Measurements from ENCODE around the gene MFSD8. TPM values are rescaled to one million over a fixed set of nuclear protein-coding genes. Genes with fewer than 3 reads are reported as not detected.

The MFSD8 gene, protein sequence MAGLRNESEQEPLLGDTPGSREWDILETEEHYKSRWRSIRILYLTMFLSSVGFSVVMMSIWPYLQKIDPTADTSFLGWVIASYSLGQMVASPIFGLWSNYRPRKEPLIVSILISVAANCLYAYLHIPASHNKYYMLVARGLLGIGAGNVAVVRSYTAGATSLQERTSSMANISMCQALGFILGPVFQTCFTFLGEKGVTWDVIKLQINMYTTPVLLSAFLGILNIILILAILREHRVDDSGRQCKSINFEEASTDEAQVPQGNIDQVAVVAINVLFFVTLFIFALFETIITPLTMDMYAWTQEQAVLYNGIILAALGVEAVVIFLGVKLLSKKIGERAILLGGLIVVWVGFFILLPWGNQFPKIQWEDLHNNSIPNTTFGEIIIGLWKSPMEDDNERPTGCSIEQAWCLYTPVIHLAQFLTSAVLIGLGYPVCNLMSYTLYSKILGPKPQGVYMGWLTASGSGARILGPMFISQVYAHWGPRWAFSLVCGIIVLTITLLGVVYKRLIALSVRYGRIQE
- total RNA-seq (2022; extraction: Qiagen RNA extraction; ENCODE audit: low read depth): 9.4 to 17.9 TPM (median 13.2 TPM) in 5 replicates

DNA sequence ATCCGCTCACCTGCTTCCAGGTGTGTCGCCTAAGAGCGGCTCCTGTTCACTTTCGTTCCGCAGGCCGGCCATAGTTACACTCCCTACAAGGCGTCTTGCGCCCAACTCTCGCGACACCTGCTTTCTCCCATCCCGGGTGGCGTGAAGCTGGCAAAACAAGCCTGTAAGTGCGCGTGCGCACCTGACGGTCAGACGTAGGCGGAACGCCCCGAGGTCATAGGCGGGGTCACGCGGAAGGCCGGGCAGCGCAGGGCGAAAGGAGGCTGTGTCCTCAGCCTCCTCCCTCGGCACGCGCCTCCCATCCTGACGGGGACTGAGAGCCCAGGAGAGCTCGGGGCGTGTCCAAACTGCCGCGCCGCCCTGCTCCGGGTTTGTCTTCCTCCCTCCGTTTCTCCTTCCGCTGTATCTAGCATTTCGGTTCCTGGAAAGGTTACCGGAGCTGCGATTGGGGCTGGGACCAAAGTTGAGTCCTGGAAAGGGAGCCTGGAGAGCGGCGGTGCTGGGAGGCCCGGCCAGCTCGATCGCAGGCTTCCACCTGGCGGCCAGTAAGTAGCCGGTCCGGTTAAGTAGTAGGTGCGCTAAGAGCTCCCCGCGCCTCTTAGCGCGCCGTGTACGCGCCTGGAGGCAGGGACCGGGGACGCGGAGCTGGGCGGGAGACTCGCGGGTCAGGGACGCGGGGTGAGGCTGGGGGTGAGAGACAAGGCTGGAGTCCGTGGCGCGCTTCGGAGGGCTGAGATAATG, at the start of gene MFSD8, which contains the start of gene ABHD18:
TSS of gene MFSD8 (minus strand) at position 112 of the 741 bp plus-strand sequence. CDS start at position 72, 40 bp downstream.
TSS of gene ABHD18 (plus strand) at position 345 of the 741 bp plus-strand sequence. CDS start 17,550 bp downstream, outside the sequence.

DNA sequence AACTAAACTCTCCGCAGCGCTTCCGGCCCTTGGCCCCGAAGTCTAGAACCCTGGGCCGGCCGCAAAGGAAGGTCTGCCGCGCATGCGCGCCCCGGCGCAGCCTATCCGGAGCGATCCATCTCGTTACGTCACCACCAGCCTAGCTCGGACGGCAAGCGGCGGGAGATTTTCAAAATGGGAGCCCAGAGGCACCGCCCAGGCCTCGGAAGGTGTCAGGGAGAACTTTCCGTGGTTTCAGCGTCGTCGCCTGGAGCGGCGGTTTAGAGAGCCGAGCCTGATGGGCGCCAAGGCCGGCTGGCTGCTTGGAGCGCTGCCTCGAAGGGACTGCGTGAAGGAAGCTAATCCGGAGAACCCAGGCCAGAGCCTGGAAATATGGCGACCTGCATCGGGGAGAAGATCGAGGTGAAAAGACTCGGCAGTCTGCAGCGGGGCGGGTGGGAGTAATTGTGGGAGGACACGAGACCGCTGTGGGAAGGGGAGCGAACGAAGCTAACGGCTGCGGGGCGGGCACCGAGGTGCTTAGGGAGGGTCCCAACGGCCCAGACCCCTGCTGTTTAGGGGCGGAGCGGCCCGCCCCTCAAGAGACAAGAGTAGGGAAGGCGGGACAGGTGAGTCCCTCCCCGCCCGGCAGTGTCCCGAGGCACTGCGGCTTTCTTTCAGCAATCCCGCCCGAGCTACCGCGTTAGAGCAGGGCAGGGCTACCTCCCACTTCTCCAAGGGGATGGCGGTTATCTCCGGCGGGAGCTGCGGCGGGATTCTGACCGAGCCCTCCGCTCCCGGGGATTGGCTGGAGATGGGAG, 84.0 kb downstream of the MFSD8 start, which contains the start of gene PLK4:
TSS of gene PLK4 (plus strand) at position 131 of the 800 bp plus-strand sequence. CDS start at position 373, 242 bp downstream.

Other genes starting within 250 kb of the MFSD8 start
- gene SLC25A31, start 234.8 kb downstream of the MFSD8 start, total RNA-seq (2022; extraction: Qiagen RNA extraction; ENCODE audit: low read depth): not detected in 5 replicates
- gene HSPA4L, start 182.9 kb downstream of the MFSD8 start, total RNA-seq (2022; extraction: Qiagen RNA extraction; ENCODE audit: low read depth): 5.6 to 9.3 TPM (median 8.5 TPM) in 5 replicates
- gene PLK4, start 84.3 kb downstream of the MFSD8 start, total RNA-seq (2022; extraction: Qiagen RNA extraction; ENCODE audit: low read depth): 15.4 to 19.6 TPM (median 17.3 TPM) in 5 replicates
- gene ABHD18, start 233 bp upstream of the MFSD8 start, total RNA-seq (2022; extraction: Qiagen RNA extraction; ENCODE audit: low read depth): 2.4 to 3.5 TPM (median 3.3 TPM) in 5 replicates
- gene LARP1B, start 96.1 kb upstream of the MFSD8 start, total RNA-seq (2022; extraction: Qiagen RNA extraction; ENCODE audit: low read depth): 10.2 to 18.7 TPM (median 12.1 TPM) in 5 replicates

All from A549 treated with RU486 at 1 μM for 4 hours (cell line).